GM13976 (cell line): ENCODE data around the gene CES1.
"Not testable (repeated sequence)": the region's sequence is repeated elsewhere in the genome, so short reads cannot be mapped to it uniquely, and the experiment has no call there.

Experiments used
- DNase-seq: peaks from one replicate; pipeline ENCODE4 v3.0.0; 2012; ENCODE audit warnings: low spot score
- CTCF ChIP-seq: IDR thresholded peaks from 2 replicates; pipeline ENCODE4 v1.5.1; 2012; ENCODE audit warnings: borderline replicate concordance, mild to moderate bottlenecking; ENCODE audit not compliant: insufficient read depth; ENCODE audit errors: extremely low read depth, missing control alignments, control extremely low read depth
- in situ Hi-C: fragments of 300-500 bp; cut with MboI; formaldehyde crosslinking; loops from one replicate; pipeline ENCODE4 v1.12.0; 2022; ENCODE audit warnings: low sequenced_read_pairs, mixed read lengths, inconsistent platforms; ENCODE audit not compliant: unreplicated experiment

CES1 gene

GRCh38 chr16:55834049-55834448 is 1.2 kb upstream of the CES1 start:
- DNase-seq: no peak
- in situ Hi-C loops: no loop called here
- TF ChIP-seq CTCF: no peak

GRCh38 chr16:55832425-55832772 is 497 bp downstream of the CES1 start:
- no peak for DNase-seq
- no peak for TF ChIP-seq CTCF
- in situ Hi-C loops: no loop called here

- DNase-seq: no peak
- in situ Hi-C loops: no loop called here
- TF ChIP-seq CTCF: no peak
Observed at GRCh38 chr16:55830658-55831294, 2.1 kb downstream of the CES1 start.

- in situ Hi-C loops: loop anchor here (10.0 kb wide), 1 partner anchor 64 kb away; no protein-coding TSS in a partner anchor
- not testable (repeated sequence) for DNase-seq
Observed at GRCh38 chr16:55829232-55829631, 3.7 kb downstream of the CES1 start.

GRCh38 chr16:55828680-55829079 is 4.2 kb downstream of the CES1 start:
- in situ Hi-C loops: loop anchor here (10.0 kb wide), 1 partner anchor 64 kb away; no protein-coding TSS in a partner anchor
- DNase-seq: no peak
- no peak for TF ChIP-seq CTCF

- DNase-seq: no peak
- in situ Hi-C loops: loop anchor here (10.0 kb wide), 1 partner anchor 60 kb away; no protein-coding TSS in a partner anchor
- no peak for TF ChIP-seq CTCF
Observed at GRCh38 chr16:55825115-55825728, 7.7 kb downstream of the CES1 start.

- DNase-seq: no peak
- no peak for TF ChIP-seq CTCF
- in situ Hi-C loops: loop anchor here (10.0 kb wide), 1 partner anchor 60 kb away; no protein-coding TSS in a partner anchor
Observed at GRCh38 chr16:55824473-55825000, 8.4 kb downstream of the CES1 start.
